DMS79 (cell line): Measurements from ENCODE around the gene MARCHF3.
"Not testable (repeated sequence)": the region's sequence is repeated elsewhere in the genome, so short reads cannot be mapped to it uniquely, and the experiment has no call there.

ENCODE experiments used
- DNase-seq: peaks from one replicate; lab custom pipeline; 2025; lab: John Stamatoyannopoulos, UW

The MARCHF3 gene

GRCh38 chr5:126847826-126848251 lies 182.5 kb downstream of the MARCHF3 start:
- DNase-seq: no peak

- no peak for DNase-seq
Observed at GRCh38 chr5:126847456-126847820, 182.9 kb downstream of the MARCHF3 start.

- DNase-seq: no peak
Observed at GRCh38 chr5:126846744-126847455, 183.5 kb downstream of the MARCHF3 start.

GRCh38 chr5:126846344-126846743 lies 184.0 kb downstream of the MARCHF3 start:
- no peak for DNase-seq

- DNase-seq: not testable (repeated sequence)
Observed at GRCh38 chr5:126845470-126846070, 184.8 kb downstream of the MARCHF3 start.

- not testable (repeated sequence) for DNase-seq
Observed at GRCh38 chr5:126843375-126843774, 187.0 kb downstream of the MARCHF3 start.

GRCh38 chr5:126839407-126839806 lies 191.0 kb downstream of the MARCHF3 start:
- DNase-seq: not testable (repeated sequence)

GRCh38 chr5:126837906-126838539 lies 192.3 kb downstream of the MARCHF3 start:
- DNase-seq: no peak

GRCh38 chr5:126837242-126837641 lies 193.1 kb downstream of the MARCHF3 start:
- no peak for DNase-seq

GRCh38 chr5:126836778-126837177 lies 193.6 kb downstream of the MARCHF3 start:
- DNase-seq: no peak

- DNase-seq: no peak
Observed at GRCh38 chr5:126831156-126831555, 199.2 kb downstream of the MARCHF3 start.

GRCh38 chr5:126830061-126830460 lies 200.3 kb downstream of the MARCHF3 start:
- DNase-seq: no peak

- DNase-seq: no peak
Observed at GRCh38 chr5:126829098-126829497, 201.3 kb downstream of the MARCHF3 start.

GRCh38 chr5:126826619-126827215 lies 203.6 kb downstream of the MARCHF3 start:
- no peak for DNase-seq

GRCh38 chr5:126819253-126819652 lies 211.1 kb downstream of the MARCHF3 start:
- DNase-seq: no peak

GRCh38 chr5:126818736-126819135 lies 211.6 kb downstream of the MARCHF3 start:
- no peak for DNase-seq
